ENCODE results near the gene ETFBKMT. TPM values are rescaled to one million over a fixed set of nuclear protein-coding genes. Genes with fewer than 3 reads are reported as not detected.
"Not testable (repeated sequence)": the region's sequence is repeated elsewhere in the genome, so short reads cannot be mapped to it uniquely, and the experiment has no call there.

The ETFBKMT gene
- total RNA-seq, 4 donors from 2014 or later: 2.4 to 6.1 (median 3.2) TPM

DNA sequence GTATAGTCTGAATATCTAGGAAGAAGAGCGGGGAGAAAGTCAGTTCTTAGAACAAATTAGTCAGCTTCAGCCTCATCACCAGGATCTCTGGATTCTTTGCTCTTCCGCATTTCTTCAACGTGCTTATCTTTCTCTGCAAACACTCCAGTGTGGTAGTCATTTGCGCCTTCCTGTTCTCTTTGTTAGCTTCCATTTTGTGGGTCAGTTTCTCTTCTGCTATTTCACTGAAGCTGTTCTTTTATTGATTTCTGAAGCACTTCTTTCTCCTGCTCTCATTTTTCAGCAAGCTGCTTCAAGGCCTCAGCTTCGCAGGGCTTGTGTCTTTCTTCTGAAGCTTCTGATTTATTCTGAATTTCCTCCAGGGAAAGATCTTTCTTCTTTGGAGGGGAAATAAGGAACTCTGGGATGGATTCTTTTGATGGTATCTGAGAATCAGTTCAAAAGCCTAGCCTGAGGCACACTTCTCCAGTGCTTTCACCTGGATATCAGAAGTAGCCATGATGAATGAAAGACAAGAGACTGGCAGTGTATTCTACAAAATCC is 55.9 kb downstream of the ETFBKMT start:
- WGBS, 2 donors (ENCODE audit: low coverage in 1 of 2): 62 to 84% methylated on average over 5 of the region's 5 CpGs
- no peaks in the 10 kb centered on the region for H3K9me3 ChIP-seq
- H3K4me3 ChIP-seq: no peak overlapping the region
- ATAC-seq: no peak
- TF ChIP-seq POLR2AphosphoS5 (IDR thresholded peaks at IDR 0.05) (no peak), POLR2A (IDR thresholded peaks at IDR 0.05) (no peak), EP300 (IDR thresholded peaks at IDR 0.05) (no peak)
- TF ChIP-seq, protein P1, sequence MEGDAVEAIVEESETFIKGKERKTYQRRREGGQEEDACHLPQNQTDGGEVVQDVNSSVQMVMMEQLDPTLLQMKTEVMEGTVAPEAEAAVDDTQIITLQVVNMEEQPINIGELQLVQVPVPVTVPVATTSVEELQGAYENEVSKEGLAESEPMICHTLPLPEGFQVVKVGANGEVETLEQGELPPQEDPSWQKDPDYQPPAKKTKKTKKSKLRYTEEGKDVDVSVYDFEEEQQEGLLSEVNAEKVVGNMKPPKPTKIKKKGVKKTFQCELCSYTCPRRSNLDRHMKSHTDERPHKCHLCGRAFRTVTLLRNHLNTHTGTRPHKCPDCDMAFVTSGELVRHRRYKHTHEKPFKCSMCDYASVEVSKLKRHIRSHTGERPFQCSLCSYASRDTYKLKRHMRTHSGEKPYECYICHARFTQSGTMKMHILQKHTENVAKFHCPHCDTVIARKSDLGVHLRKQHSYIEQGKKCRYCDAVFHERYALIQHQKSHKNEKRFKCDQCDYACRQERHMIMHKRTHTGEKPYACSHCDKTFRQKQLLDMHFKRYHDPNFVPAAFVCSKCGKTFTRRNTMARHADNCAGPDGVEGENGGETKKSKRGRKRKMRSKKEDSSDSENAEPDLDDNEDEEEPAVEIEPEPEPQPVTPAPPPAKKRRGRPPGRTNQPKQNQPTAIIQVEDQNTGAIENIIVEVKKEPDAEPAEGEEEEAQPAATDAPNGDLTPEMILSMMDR (IDR thresholded peaks at IDR 0.05): no peak
- no peaks in the 10 kb centered on the region for H3K4me1 ChIP-seq
- H3K27ac ChIP-seq: no peak overlapping the region
- H3K36me3 ChIP-seq: peaks cover 0 to 10% of the 10 kb centered on the region in 2 donors
- no peaks in the 10 kb centered on the region for H3K27me3 ChIP-seq

DNA sequence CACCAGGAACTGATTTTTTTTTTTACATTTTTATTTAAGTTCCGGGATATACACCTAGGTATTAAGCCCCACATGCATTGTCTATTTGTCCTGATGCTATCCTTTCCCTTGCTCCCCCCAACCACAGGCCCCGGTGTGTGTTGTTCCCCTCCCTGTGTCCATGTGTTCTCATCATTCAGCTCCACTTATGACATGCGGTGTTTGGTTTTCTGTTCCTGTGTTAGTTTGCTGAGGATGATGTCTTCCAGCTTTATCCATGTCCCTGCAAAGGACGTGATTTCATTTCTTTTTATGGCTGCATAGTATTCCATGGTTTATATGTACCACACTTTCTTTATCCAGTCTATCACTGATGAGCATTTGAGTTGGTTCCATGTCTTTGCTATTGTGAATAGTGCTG is 57.5 kb downstream of the ETFBKMT start:
- not testable (repeated sequence) for H3K27ac ChIP-seq, ATAC-seq, H3K9me3 ChIP-seq, H3K4me3 ChIP-seq, H3K27me3 ChIP-seq, H3K36me3 ChIP-seq, H3K4me1 ChIP-seq
- WGBS, 2 donors (ENCODE audit: low coverage in 1 of 2): 84 to 90% methylated on average over 2 to 4 of the region's 4 CpGs

DNA sequence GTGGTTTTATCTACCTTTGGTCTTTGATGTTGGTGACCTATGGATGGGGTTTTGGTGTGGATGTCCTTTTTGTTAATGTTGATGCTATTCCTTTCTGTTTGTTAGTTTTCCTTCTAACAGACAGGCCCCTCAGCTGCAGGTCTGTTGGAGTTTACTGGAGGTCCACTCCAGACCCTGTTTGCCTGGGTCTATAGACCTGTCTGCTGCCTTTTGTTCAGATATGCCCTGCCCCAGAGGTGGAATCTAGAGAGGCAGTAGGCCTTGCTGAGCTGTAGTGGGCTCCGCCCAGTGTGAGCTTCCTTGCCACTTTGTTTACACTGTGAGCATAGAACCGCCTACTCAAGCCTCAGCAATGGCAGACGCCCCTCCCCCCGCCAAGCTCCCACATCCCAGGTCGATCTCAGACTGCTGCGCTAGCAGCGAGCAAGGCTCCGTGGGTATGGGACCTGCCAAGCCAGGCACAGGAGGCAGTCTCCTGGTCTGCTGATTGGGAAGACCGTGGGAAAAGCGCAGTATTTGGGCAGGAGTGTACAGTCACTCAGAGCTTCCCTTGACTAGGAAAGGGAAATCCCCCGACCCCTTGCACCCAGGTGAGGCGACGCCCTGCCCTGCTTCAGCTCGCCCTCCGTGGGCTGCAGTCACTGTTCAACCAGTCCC is 59.2 kb downstream of the ETFBKMT start:
- H3K36me3 ChIP-seq, H3K9me3 ChIP-seq, ATAC-seq, H3K27ac ChIP-seq, H3K27me3 ChIP-seq, H3K4me1 ChIP-seq, H3K4me3 ChIP-seq: not testable (repeated sequence)
- 95% methylated on average over 7 of the region's 15 CpGs; no CpG with 5 or more reads in 1 of the 2 donors for WGBS, 2 donors (ENCODE audit: low coverage in 1 of 2)

DNA sequence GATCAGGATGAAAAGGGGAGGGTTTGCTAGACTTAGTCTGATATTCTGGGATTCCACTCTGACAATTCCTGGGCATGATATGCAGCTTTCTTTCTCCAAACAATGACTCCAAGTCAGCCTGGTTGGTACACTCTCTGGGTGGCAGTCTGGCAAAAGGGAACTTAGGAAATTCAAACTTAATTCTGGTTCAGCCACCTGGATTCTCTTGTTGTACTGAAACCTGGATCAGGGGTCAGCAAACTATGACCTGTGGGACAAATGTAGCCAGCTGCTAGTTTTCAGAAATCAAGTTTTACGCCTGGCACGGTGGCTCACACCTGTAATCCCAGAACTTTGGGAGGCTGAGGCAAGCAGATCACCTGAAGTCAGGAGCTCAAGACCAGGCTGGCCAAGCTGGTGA is 63.1 kb downstream of the ETFBKMT start:
- 83% methylated on average over 2 of the region's 2 CpGs; no CpG with 5 or more reads in 1 of the 2 donors for WGBS, 2 donors (ENCODE audit: low coverage in 1 of 2)
- no peaks in the 10 kb centered on the region for H3K9me3 ChIP-seq

More for the DNA sequence above, 63.1 kb downstream of the ETFBKMT start:
- Histone ChIP-seq H3K4me1 (peaks cover 0 to 3% (median 0%) of the 10 kb centered on the region in 3 donors), H3K27ac (no peak overlapping the region), H3K27me3 (no peaks in the 10 kb centered on the region), H3K36me3 (peaks cover 0 to 10% of the 10 kb centered on the region in 2 donors), H3K4me3 (no peak overlapping the region)
- no peak for ATAC-seq
- TF ChIP-seq, protein P1 (IDR thresholded peaks at IDR 0.05): no peak
- TF ChIP-seq EP300 (IDR thresholded peaks at IDR 0.05) (no peak), POLR2AphosphoS5 (IDR thresholded peaks at IDR 0.05) (no peak), POLR2A (IDR thresholded peaks at IDR 0.05) (no peak)

Other genes with a start within 250 kb of the ETFBKMT start
- 10 to 100 TPM; 14.7 to 40.8 (median 17.7) TPM for gene DENND5B, start 68.6 kb upstream of the ETFBKMT start, total RNA-seq
- 10 to 100 TPM in 2 of 4 donors, 1 to 10 TPM in 2; 7.5 to 19.3 (median 9.6) TPM for gene AMN1, start 69.3 kb downstream of the ETFBKMT start, total RNA-seq